Endothelial cell of umbilical vein (primary cell): Measurements from ENCODE around the gene HOPX.

Source experiments
- CTCF ChIP-seq, 2 donors: IDR thresholded peaks; 1 replicate in 1 of 2; 2 replicates in 1 of 2; pipeline ENCODE4 v1.5.1; 2011; ENCODE audit warnings: low read length in 2 of 2, mild to moderate bottlenecking in 2 of 2, moderate library complexity in 2 of 2, control low read depth in 1 of 2, inconsistent platforms in 1 of 2, low read depth in 1 of 2; ENCODE audit not compliant: insufficient read depth in 1 of 2; ENCODE audit errors: extremely low read depth in 1 of 2
- EZH2 ChIP-seq: IDR thresholded peaks from 2 replicates; pipeline ENCODE4 v1.6.1; 2012; ENCODE audit warnings: borderline replicate concordance, low read depth, mild to moderate bottlenecking, moderate library complexity, low read length, inconsistent platforms; ENCODE audit not compliant: severe bottlenecking
- GATA2 ChIP-seq: IDR thresholded peaks from 2 replicates; pipeline ENCODE4 v1.7.0; 2011; ENCODE audit warnings: low read depth, mild to moderate bottlenecking, moderate library complexity, mixed read lengths, low read length; ENCODE audit not compliant: insufficient read length, insufficient read depth
- MAX ChIP-seq: IDR thresholded peaks from 2 replicates; pipeline ENCODE4 v1.6.1; 2011; ENCODE audit not compliant: insufficient read depth, insufficient read length
- MYC ChIP-seq: IDR thresholded peaks from one replicate; pipeline ENCODE4 v1.6.1; 2011; ENCODE audit warnings: mild to moderate bottlenecking, low read depth, low read length
- POLR2A ChIP-seq: IDR thresholded peaks from 2 replicates; pipeline ENCODE4 v1.6.1; 2012; ENCODE audit warnings: low read depth, mild to moderate bottlenecking, control low read depth, low read length
- POLR2AphosphoS5 ChIP-seq: IDR thresholded peaks from 2 replicates; pipeline ENCODE4 v1.6.1; 2012; ENCODE audit warnings: low read depth, mild to moderate bottlenecking, control low read depth, low read length, moderate library complexity; ENCODE audit not compliant: insufficient read depth

GRCh38 chr4:56696056-56696455 lies 15.0 kb upstream of the HOPX start:
- TF ChIP-seq POLR2A (no peak), CTCF (IDR thresholded peaks at IDR 0.05; ENCODE audit: extremely low read depth in 1 of 2, insufficient read depth in 1 of 2, low read depth in 1 of 2, low read length in 2 of 2) (no peak), POLR2AphosphoS5 (no peak), GATA2 (no peak), EZH2 (no peak), MAX (no peak), MYC (no peak)
